K562 (cell line): Measurements from ENCODE around the gene ECSIT. TPM values are rescaled to one million over a fixed set of nuclear protein-coding genes. Genes with fewer than 3 reads are reported as not detected.

Source experiments
- CHCHD3 ChIP-seq: fragments of 250-450 bp; sonication (Bioruptor Pico); IDR thresholded peaks from 2 replicates; pipeline ENCODE4 v2.1.2; 2022; ENCODE audit warnings: mild to moderate bottlenecking
- CREBBP ChIP-seq: IDR thresholded peaks from one replicate; pipeline ENCODE4 v1.6.1; 2012; ENCODE audit warnings: low read depth, mild to moderate bottlenecking, control low read depth, inconsistent platforms, low read length
- EGR1 ChIP-seq: fragments of 450-650 bp; conservative IDR thresholded peaks from 2 replicates; pipeline ENCODE4 v1.6.1; 2017; ENCODE audit warnings: mild to moderate bottlenecking
- ETS2 ChIP-seq: IDR thresholded peaks from 2 replicates; pipeline ENCODE4 v1.6.1; 2016; ENCODE audit warnings: borderline replicate concordance, missing genetic modification characterization, mild to moderate bottlenecking, moderate library complexity, missing compliant biosample characterization; ENCODE audit not compliant: poor library complexity, severe bottlenecking
- HNRNPK ChIP-seq: fragments of 200-400 bp; formaldehyde crosslinking; IDR thresholded peaks from one replicate; pipeline ENCODE4 v1.6.1; 2018; ENCODE audit warnings: mild to moderate bottlenecking, low read depth, low read length; ENCODE audit not compliant: poor library complexity, severe bottlenecking
- POLR3A ChIP-seq: IDR thresholded peaks from 2 replicates; pipeline ENCODE4 v1.6.1; 2011; ENCODE audit warnings: borderline replicate concordance, mild to moderate bottlenecking, moderate library complexity; ENCODE audit not compliant: insufficient read length, insufficient read depth; ENCODE audit errors: extremely low read depth
- PYGO2 ChIP-seq: fragments of 450-650 bp; IDR thresholded peaks from 2 replicates; pipeline ENCODE4 v1.6.1; 2016; ENCODE audit warnings: mild to moderate bottlenecking, missing genetic modification characterization, moderate library complexity, missing compliant biosample characterization
- RBM39 ChIP-seq: fragments of 200-400 bp; formaldehyde crosslinking; optimal IDR thresholded peaks from 2 replicates; pipeline ENCODE3; 2018; ENCODE audit warnings: low read depth, low read length
- SREBF2 ChIP-seq: sonication (generic); formaldehyde crosslinking; IDR thresholded peaks from 2 replicates; pipeline ENCODE4 v1.4.0; 2020; ENCODE audit warnings: mild to moderate bottlenecking, missing genetic modification reagents
- SUPT5H ChIP-seq: fragments of 450-650 bp; IDR thresholded peaks from 2 replicates; pipeline ENCODE4 v1.6.1; 2016
- YBX1 ChIP-seq: fragments of 450-650 bp; IDR thresholded peaks from 2 replicates; pipeline ENCODE4 v1.7.1; 2016; ENCODE audit warnings: mild to moderate bottlenecking
- ZEB2 ChIP-seq: fragments of 450-650 bp; IDR thresholded peaks from 2 replicates; pipeline ENCODE4 v1.6.1; 2016
- ZKSCAN1 ChIP-seq: fragments of 150-350 bp; IDR thresholded peaks from 2 replicates; pipeline ENCODE4 v1.6.1; 2016; ENCODE audit warnings: low read depth, low read length
- ZNF121 ChIP-seq: sonication (generic); formaldehyde crosslinking; conservative IDR thresholded peaks from 2 replicates; pipeline ENCODE4 v1.8.0; 2022; ENCODE audit warnings: missing genetic modification reagents
- ZNF174 ChIP-seq: fragments of 250-450 bp; sonication (Bioruptor Pico); IDR thresholded peaks from 2 replicates; pipeline ENCODE4 v1.4.0; 2020; ENCODE audit warnings: mild to moderate bottlenecking
- ZNF217 ChIP-seq: sonication (generic); formaldehyde crosslinking; IDR thresholded peaks from 2 replicates; pipeline ENCODE4 v1.8.0; 2022; ENCODE audit warnings: mild to moderate bottlenecking, missing genetic modification reagents
- ZNF347 ChIP-seq: fragments of 450-650 bp; formaldehyde crosslinking; IDR thresholded peaks from 2 replicates; pipeline ENCODE4 v1.4.0; 2020; ENCODE audit warnings: low read depth, mild to moderate bottlenecking, moderate library complexity
- ZNF407 ChIP-seq: fragments of 450-650 bp; IDR thresholded peaks from 2 replicates; pipeline ENCODE4 v1.6.1; 2016; ENCODE audit warnings: low read depth
- ZNF512 ChIP-seq: IDR thresholded peaks from 2 replicates; pipeline ENCODE4 v1.6.1; 2016; ENCODE audit warnings: missing genetic modification characterization, missing compliant biosample characterization
- ZNF57 ChIP-seq: fragments of 450-650 bp; formaldehyde crosslinking; IDR thresholded peaks from 2 replicates; pipeline ENCODE4 v1.4.0; 2020; ENCODE audit warnings: mild to moderate bottlenecking, moderate library complexity
- ZNF586 ChIP-seq: fragments of 450-650 bp; formaldehyde crosslinking; conservative IDR thresholded peaks from 2 replicates; pipeline ENCODE4 v1.4.0; 2020; ENCODE audit warnings: mild to moderate bottlenecking, moderate library complexity
- polyA plus RNA-seq, 8 experiments: library from polyadenylated mRNA; depleted of rRNA in 4 of 8; stranded (reverse) in 5 of 8; unstranded in 3 of 8; fragments of >200 nt; fragmentation: Nextera tagmentation in 2 of 8; fragmentation: Illumina TruSeq in 1 of 8; extraction: Ambion mirVana in 2 of 8; extraction: Trizol in 1 of 8; gene quantifications; 2 replicates each; pipeline versions ENCODE4 v1.2.1 to v1.2.3, GENCODE V29; 2011 to 2014; ENCODE audit warnings: inconsistent platforms in 1 of 8, missing spikeins in 1 of 8
- total RNA-seq, 7 experiments: library from RNA; depleted of rRNA in 6 of 7; stranded (reverse); fragments of >200 nt in 6 of 7; fragmentation: Illumina TruSeq in 2 of 7; extraction: Trizol in 2 of 7; gene quantifications; 2 replicates each; pipeline versions ENCODE4 v1.2.1 to v1.2.3, GENCODE V29; 2011 to 2021; ENCODE audit warnings: low replicate concordance in 1 of 7

Gene ECSIT
- total and polyA plus RNA-seq, 9 of the 15 experiments (the other 6 are each of a cell fraction or from before 2014, with no cell fraction given) = 1.1 to 82.5 (median 43.9) TPM

GRCh38 chr19:11560404-11561051 is 31.6 kb upstream of the ECSIT start (continued):
- TF ChIP-seq PYGO2 (tag) (no peak), YBX1 (no peak), ZNF217 (CRISPR knock-in tag) (no peak), CREBBP (no peak), ZKSCAN1 (no peak), RBM39 (no peak), ETS2 (tag) (no peak), ZEB2 (peak; percentile 96), ZNF512 (tag) (no peak), EGR1 (no peak), CHCHD3 (CRISPR knock-in tag) (no peak), ZNF121 (peak; percentile 70), ZNF407 (no peak), ZNF586 (CRISPR knock-in tag) (no peak), HNRNPK (no peak), SUPT5H (peak; percentile 48; the same call in 1 of the 2 replicates), SREBF2 (CRISPR knock-in tag) (no peak), ZNF57 (CRISPR knock-in tag) (no peak), POLR3A (no peak), ZNF174 (CRISPR knock-in tag) (no peak), ZNF347 (CRISPR knock-in tag) (no peak)
